Type B pancreatic cell (in vitro differentiated cells): ENCODE measurements around the gene DUSP3. TPM values are rescaled to one million over a fixed set of nuclear protein-coding genes. Genes with fewer than 3 reads are reported as not detected.
A peak's percentile ranks its signal among the peaks of the same experiment; 100 is the strongest.

Experiments
- DNase-seq: peaks from one replicate; pipeline ENCODE4 v3.0.0; 2021; ENCODE audit warnings: mixed read lengths; ENCODE audit not compliant: unreplicated experiment; ENCODE audit errors: extremely low spot score
- H3K27ac Mint-ChIP-seq: 2 replicates; pipeline ENCODE4 v1.8.0; 2021; ENCODE audit warnings: mild to moderate bottlenecking, mixed read lengths
- H3K27me3 Mint-ChIP-seq: 2 replicates; pipeline ENCODE4 v1.8.0; 2021; ENCODE audit warnings: mixed read lengths
- H3K36me3 Mint-ChIP-seq: 2 replicates; pipeline ENCODE4 v1.8.0; 2021; ENCODE audit warnings: mixed read lengths
- H3K4me1 Mint-ChIP-seq: one replicate; pipeline ENCODE4 v1.8.0; 2021; ENCODE audit warnings: mixed read lengths; ENCODE audit not compliant: unreplicated experiment
- H3K4me3 Mint-ChIP-seq: 2 replicates; pipeline ENCODE4 v1.8.0; 2021; ENCODE audit warnings: mild to moderate bottlenecking, mixed read lengths
- H3K9me3 Mint-ChIP-seq: 2 replicates; pipeline ENCODE4 v1.8.0; 2021; ENCODE audit warnings: mixed read lengths
- total RNA-seq: library from RNA; stranded (reverse); gene quantifications from 2 replicates; pipeline ENCODE4 v1.2.1, GENCODE V29; 2021; ENCODE audit warnings: low replicate concordance
- TF ChIP-seq, protein P1 (sequence below): fragments of 200-600 bp; sonication (generic); conservative IDR thresholded peaks from 2 replicates; pipeline ENCODE4 v1.5.0; 2021; ENCODE audit warnings: antibody characterized with exemption, mild to moderate bottlenecking

DUSP3 gene
- total RNA-seq, 1 donor from 2014 or later: 36.4 TPM

- Mint-ChIP-seq H3K9me3 (no peaks in the 10 kb centered on the region), H3K4me3 (no peak overlapping the region), H3K27ac (no peak overlapping the region), H3K36me3 (no peaks in the 10 kb centered on the region), H3K4me1 (no peaks in the 10 kb centered on the region), H3K27me3 (no peaks in the 10 kb centered on the region)
- peak; percentile 40 for DNase-seq
- TF ChIP-seq, protein P1, sequence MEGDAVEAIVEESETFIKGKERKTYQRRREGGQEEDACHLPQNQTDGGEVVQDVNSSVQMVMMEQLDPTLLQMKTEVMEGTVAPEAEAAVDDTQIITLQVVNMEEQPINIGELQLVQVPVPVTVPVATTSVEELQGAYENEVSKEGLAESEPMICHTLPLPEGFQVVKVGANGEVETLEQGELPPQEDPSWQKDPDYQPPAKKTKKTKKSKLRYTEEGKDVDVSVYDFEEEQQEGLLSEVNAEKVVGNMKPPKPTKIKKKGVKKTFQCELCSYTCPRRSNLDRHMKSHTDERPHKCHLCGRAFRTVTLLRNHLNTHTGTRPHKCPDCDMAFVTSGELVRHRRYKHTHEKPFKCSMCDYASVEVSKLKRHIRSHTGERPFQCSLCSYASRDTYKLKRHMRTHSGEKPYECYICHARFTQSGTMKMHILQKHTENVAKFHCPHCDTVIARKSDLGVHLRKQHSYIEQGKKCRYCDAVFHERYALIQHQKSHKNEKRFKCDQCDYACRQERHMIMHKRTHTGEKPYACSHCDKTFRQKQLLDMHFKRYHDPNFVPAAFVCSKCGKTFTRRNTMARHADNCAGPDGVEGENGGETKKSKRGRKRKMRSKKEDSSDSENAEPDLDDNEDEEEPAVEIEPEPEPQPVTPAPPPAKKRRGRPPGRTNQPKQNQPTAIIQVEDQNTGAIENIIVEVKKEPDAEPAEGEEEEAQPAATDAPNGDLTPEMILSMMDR: no peak
These were observed 31.5 kb upstream of the DUSP3 start for GRCh38 chr17:43810226-43810715.

DNA sequence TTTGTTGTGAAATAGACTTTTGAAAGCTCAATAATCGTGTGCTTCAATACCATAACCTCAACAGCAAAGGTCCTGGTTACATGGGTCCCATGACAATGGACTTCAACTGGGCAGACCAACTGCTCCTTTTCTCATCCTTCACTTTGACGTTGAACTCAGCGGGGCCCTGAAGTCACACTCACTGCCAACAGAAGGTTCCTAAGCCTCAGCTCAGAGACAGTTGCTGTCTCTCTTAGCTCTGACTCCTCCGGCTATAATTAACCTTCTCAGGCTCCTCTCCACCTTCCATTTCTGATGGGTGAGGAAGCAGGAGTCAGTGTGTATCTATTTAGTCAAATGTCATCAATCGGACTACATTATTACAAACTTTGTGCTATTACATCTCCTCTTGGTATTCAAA lies 30.3 kb upstream of the DUSP3 start:
- no peaks in the 10 kb centered on the region for H3K36me3 Mint-ChIP-seq
- TF ChIP-seq, protein P1: no peak
- no peaks in the 10 kb centered on the region for H3K4me1 Mint-ChIP-seq
- H3K4me3 Mint-ChIP-seq: no peak overlapping the region
- DNase-seq: no peak
- no peaks in the 10 kb centered on the region for H3K27me3 Mint-ChIP-seq
- H3K9me3 Mint-ChIP-seq: no peaks in the 10 kb centered on the region
- no peak overlapping the region for H3K27ac Mint-ChIP-seq

- no peak for DNase-seq
- Mint-ChIP-seq H3K4me3 (no peak overlapping the region), H3K36me3 (no peaks in the 10 kb centered on the region), H3K27ac (no peak overlapping the region), H3K27me3 (no peaks in the 10 kb centered on the region), H3K9me3 (no peaks in the 10 kb centered on the region), H3K4me1 (no peaks in the 10 kb centered on the region)
- TF ChIP-seq, protein P1: no peak
These were observed 29.3 kb upstream of the DUSP3 start for GRCh38 chr17:43808076-43808475.

DNA sequence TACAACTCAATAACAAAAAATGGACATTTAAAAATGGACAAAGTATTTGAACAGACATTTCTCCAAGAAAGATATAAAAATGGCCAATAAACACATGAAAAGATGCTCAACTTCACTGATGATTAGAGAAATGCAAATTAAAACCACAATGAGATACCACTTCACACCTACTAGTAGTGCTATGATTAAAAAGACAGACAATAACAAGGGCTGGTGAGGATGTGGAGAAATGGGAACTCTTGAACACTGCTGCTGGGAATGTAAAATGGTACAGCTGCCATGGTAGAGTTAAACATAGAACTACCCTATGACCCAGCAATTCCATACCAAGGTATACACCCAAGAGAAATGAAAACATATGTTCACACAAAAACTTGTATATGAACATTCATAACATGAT lies 26.3 kb upstream of the DUSP3 start:
- no peaks in the 10 kb centered on the region for H3K27me3 Mint-ChIP-seq
- no peaks in the 10 kb centered on the region for H3K4me1 Mint-ChIP-seq
- no peak overlapping the region for H3K27ac Mint-ChIP-seq
- H3K9me3 Mint-ChIP-seq: no peaks in the 10 kb centered on the region
- DNase-seq: no peak
- H3K4me3 Mint-ChIP-seq: no peak overlapping the region
- TF ChIP-seq, protein P1: no peak
- H3K36me3 Mint-ChIP-seq: no peaks in the 10 kb centered on the region

- H3K9me3 Mint-ChIP-seq: no peaks in the 10 kb centered on the region
- H3K4me1 Mint-ChIP-seq: no peaks in the 10 kb centered on the region
- H3K36me3 Mint-ChIP-seq: no peaks in the 10 kb centered on the region
- H3K27me3 Mint-ChIP-seq: no peaks in the 10 kb centered on the region
- DNase-seq: no peak
- H3K27ac Mint-ChIP-seq: no peak overlapping the region
- no peak overlapping the region for H3K4me3 Mint-ChIP-seq
- TF ChIP-seq, protein P1: no peak
These were observed 25.0 kb upstream of the DUSP3 start for GRCh38 chr17:43803758-43804157.

GRCh38 chr17:43801844-43802243 lies 23.1 kb upstream of the DUSP3 start:
- TF ChIP-seq, protein P1: no peak
- Mint-ChIP-seq H3K36me3 (no peaks in the 10 kb centered on the region), H3K27ac (no peak overlapping the region), H3K4me3 (no peak overlapping the region), H3K4me1 (no peaks in the 10 kb centered on the region), H3K27me3 (peaks cover 4% of the 10 kb centered on the region), H3K9me3 (no peaks in the 10 kb centered on the region)
- no peak for DNase-seq
